ENCODE results near the gene TUBB1. TPM values are rescaled to one million over a fixed set of nuclear protein-coding genes. Genes with fewer than 3 reads are reported as not detected.

The TUBB1 gene
- total RNA-seq, 1 donor from 2014 or later: 0.27 TPM

DNA sequence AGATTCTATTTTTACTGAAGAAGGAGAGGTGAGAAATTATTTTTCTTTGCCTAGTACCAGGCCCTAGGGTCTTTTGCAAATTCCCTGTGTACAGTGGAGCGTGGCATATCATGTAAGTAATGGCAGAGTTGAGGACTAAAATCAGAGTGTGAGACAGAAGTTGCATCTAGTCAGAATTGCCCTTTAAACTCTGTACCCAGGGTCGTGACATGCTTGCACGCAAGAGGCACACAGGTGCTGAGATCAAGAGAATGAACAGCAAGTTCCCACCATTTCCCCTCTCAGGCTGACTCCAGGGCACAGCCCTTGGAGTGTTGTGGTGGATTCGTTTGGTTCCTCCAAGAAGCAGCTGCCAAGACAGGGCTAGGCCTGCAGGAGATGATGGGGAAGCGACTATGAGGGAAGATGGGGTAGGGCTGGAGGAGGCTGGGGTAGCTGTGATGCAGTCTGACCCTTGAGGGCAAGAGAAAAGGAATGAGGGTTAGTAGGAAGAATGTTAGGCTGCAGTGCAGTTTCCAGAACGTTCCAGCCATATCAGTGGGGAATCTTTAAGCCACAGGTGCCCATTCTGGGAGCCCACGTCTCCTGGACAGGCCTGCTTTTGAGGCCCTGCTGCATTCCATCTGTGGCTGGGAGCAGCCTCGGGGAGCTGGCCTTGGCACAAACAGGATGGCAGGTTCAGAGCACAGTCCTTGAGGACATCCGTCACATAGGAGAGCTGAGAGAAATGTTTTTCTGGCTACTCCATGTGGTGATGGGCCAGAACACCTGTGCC lies 31.3 kb upstream of the TUBB1 start:
- intact Hi-C loops (cut with DNase I): no loop called here
- ATAC-seq: no peak
- no peak for DNase-seq (ENCODE audit: missing footprints)

DNA sequence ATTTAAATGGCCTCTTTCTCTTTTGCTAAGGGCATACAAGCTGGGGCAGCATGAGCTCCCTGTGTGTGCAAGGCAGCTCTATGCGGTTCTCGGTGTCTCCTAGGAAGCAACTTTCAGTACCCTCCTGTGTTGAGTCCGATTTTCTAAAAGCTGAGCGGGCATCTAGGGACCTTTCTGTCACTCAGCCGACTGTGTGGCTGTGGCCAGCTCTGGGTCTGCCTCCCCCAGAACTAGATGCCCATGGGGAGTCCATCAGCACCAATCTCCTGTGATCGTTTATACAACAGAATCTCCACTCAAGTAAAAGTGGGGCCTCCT lies 30.7 kb upstream of the TUBB1 start:
- ATAC-seq: no peak
- DNase-seq (ENCODE audit: missing footprints): no peak
- intact Hi-C loops (cut with DNase I): no loop called here

DNA sequence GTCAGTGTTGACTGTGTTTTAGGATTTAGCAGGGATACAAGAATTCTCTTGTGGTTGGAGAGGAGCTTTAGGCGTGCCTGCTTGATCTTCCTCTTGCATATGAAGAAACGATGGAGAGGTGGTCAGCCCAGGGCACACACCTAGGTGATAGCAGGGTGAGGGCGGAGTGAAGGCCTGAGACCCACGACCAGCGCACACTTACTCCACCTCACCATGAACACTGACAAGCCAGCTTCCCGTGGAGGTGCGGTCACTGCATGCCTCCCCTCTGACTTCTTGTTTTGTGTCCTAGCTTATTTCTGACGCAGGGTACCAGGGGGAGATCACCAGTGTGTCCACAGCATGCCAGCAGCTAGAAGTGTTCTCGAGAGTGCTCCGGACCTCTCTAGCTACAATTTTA lies 30.0 kb upstream of the TUBB1 start:
- DNase-seq (ENCODE audit: missing footprints): no peak

DNA sequence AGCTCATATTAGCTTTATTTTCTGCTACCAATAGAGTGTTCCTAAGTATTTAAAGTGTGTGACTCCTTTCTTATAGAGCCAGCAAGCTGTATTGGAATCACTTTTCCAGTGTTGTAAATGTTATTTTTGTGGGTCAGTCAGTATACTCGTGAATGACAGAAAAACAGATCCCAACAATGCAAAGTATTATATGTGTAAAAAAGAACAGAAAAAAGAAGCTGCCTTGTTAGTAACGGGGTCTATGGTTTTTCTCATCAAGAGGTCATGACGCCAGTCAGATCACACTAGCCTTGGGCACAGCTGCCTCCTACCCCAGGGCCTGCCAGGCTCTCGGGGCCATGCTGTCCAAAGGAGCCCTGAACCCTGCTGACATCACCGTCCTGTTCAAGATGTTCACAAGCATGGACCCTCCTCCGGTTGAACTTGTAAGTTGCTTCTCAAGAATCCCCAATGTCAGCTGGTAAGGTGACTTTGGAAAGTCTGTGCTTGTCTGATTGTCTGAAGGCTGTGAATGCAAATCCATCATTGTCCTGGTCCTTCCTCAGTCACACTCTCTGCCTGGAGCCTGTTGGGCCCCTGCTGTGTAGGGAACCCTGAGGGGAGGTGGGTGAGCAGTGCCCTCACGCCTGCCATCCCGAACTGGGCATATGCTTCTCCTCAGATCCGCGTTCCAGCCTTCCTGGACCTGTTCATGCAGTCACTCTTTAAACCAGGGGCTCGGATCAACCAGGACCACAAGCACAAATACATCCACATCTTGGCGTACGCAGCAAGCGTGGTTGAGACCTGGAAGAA lies 28.4 kb upstream of the TUBB1 start:
- DNase-seq (ENCODE audit: missing footprints): no peak
- ATAC-seq: no peak
- intact Hi-C loops (cut with DNase I): no loop called here

More for the DNA sequence above, 30.0 kb upstream of the TUBB1 start:
- intact Hi-C loops (cut with DNase I): no loop called here
- ATAC-seq: no peak

DNA sequence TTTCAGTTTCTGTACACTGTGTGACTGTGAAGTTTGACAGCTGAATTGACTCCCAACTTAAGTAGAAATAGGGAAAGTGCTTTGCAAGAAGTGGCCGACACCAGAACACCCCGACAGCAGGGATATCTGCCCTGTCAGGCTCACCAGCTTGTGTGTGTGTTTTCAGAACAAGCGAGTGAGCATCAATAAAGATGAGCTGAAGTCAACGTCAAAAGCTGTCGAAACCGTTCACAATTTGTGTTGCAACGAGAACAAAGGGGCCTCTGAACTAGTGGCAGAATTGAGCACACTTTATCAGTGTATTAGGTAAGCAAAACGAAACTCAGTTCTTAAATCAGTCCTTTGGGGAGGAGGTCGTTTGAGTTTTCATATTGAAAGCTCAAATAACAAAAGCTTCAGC lies 27.5 kb upstream of the TUBB1 start:
- DNase-seq (ENCODE audit: missing footprints): no peak
- intact Hi-C loops (cut with DNase I): no loop called here
- no peak for ATAC-seq

DNA sequence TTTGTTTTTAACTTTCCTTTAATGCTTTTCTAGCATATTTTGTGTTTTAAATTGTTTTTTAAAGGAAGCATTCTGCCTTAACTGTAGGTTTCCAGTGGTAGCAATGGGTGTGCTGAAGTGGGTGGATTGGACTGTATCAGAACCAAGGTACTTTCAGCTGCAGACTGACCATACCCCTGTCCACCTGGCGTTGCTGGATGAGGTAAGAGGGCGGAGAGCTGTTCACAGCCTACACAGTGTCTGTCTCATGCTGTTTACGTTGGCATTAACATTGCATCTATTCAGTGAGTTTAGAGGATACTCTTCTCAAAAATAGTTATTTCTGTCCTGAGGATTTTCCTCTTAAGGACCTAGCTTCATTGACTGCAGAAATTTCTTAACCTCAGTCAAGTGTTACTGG lies 26.3 kb upstream of the TUBB1 start:
- intact Hi-C loops (cut with DNase I): no loop called here
- no peak for ATAC-seq
- DNase-seq (ENCODE audit: missing footprints): no peak

DNA sequence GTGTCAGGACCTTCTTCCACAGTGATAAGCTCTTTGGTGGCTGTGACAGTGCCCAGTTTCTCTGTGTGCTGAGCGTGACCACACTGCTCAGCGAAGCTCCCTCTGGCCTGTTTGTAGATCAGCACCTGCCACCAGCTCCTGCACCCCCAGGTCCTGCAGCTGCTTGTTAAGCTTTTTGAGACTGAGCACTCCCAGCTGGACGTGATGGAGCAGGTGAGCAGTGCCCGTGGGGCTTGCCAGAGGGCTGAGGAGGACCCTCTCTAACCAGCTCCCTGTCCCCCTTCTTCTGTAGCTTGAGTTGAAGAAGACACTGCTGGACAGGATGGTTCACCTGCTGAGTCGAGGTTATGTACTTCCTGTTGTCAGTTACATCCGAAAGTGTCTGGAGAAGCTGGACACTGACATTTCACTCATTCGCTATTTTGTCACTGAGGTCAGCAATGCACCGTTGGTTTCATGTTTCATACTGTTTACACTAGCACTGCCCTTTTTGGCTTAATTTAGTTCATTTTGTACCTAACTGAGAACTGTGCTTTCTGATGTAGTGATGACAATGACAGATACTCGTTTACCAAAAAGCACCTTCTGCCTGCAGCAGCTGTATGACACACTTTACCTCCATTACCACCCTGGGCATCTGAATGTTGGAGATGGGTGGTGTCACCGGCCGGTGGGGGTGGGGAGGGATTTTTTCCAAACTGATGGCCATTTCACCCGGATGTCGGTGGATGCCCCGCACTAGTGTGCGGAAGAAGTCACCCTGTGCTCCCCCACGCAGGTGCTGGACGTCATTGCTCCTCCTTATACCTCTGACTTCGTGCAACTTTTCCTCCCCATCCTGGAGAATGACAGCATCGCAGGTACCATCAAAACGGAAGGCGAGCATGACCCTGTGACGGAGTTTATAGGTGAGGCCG lies 25.6 kb upstream of the TUBB1 start:
- intact Hi-C loops (cut with DNase I): no loop called here
- ATAC-seq (no peak), DNase-seq (ENCODE audit: missing footprints) (no peak)

DNA sequence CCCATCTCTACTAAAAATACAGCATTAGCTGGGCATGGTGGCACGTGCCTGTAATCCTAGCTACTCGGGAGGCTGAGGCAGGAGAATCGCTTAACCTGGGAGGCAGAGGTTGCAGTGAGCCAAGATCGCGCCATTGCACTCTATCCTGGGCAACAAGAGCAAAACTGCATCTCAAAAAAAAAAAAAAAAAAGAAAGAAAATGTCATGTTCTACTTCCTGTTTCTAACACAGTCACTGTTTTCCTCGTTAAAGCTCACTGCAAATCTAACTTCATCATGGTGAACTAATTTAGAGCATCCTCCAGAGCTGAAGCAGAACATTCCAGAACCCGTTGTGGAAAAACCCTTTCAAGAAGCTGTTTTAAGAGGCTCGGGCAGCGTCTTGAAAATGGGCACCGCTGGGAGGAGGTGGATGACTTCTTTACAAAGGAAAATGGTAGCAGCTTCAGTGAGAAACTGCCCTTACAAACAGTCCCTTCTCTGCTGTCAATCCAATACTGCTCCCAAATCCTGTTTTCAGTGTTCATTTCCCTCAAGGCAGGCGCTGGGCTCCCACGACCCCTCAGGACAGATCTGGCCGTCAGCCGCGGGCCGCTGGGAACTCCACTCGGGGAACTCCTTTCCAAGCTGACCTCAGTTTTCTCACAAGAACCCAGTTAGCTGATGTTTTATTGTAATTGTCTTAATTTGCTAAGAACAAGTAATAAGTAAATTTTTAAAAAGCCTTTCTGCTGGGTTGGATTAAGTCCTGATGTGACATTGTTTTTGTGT lies 24.7 kb upstream of the TUBB1 start:
- DNase-seq (ENCODE audit: missing footprints) (no peak), ATAC-seq (no peak)
- intact Hi-C loops (cut with DNase I): no loop called here

DNA sequence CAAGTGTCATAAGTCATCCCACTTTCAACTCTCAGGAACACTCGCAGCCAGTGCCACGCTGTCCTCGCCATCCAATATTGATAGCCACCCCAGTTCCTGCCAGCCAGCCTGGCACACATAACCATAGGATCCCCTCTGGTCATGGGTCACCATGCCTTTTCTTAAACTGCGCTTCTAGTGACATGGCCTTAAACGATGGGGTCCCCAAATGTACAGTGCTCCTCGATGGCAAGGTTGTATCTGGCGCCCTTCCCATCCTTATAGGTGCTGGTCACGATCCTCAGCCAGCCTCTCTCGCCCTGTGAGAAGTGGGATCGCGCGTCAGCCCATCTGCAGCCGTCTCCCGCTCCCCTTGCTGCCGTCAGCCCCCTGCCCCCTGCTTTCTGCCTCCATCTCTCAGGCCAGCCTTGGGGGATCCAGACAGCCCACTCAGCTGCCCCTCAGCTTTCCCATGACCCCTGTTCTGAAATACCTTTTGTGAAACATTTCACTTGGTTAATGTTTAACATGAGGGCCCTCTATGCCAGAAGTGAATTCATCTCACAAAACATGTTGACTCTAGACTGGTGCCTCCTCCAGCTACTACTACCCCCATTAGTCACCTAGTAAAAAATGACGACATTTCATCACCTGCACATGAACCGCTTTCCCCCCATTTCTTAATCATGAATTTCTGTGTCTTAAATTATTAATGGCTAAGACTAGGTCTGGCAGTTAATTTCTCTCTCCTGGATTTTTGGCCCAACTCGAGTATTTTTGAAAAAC lies 23.6 kb upstream of the TUBB1 start:
- ATAC-seq: no peak
- intact Hi-C loops (cut with DNase I): no loop called here
- no peak for DNase-seq (ENCODE audit: missing footprints)

DNA sequence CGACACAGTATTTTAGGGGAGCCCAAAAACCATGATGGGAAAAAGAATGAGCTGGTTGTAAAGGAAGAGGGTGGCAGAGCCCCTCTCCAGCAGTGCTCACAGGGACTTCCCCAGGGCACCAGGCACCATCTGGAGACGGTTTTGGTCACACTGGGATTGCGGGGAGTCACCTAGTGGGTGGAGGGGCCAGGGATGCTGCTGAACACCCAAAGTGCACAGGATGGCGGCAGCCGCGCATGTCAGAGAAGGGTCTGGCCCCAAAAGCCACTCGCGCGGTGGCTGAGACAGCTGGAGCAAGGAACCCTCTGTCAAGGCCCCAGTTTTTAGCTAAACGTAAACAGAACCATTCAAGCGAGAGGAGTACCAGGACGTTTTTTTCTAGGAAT lies 23.0 kb upstream of the TUBB1 start:
- ATAC-seq (no peak), DNase-seq (ENCODE audit: missing footprints) (no peak)
- intact Hi-C loops (cut with DNase I): no loop called here

DNA sequence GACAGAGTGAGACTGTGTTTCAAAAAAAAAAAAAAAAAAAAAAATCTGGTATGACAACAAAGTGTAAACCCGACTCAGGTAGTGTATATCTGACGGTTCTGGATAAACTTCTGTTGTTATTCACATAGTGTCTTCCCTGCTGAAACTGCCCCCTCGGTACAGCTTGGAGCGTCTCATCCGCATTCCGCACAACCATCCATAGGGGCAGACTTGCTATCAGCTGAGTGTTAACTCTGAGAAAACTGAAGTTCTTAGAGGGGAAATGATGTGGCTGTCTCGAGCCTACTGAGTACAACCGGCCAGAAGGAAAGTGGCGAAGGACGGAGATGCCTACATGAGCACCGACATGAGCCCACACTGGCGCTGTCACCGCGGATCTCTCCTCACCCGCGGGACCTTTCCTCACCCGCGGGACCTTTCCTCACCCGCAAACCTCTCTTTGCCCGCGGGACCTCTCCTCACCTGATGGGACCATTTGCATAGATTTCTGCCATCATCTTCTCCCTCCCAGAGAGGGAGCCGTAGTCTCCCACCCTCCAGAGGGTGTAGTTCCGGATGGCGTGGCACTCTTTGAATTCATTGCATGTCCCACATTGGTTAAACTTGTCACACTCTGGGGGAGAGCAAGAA lies 22.0 kb upstream of the TUBB1 start:
- DNase-seq (ENCODE audit: missing footprints) (no peak), ATAC-seq (no peak)
- intact Hi-C loops (cut with DNase I): no loop called here

DNA sequence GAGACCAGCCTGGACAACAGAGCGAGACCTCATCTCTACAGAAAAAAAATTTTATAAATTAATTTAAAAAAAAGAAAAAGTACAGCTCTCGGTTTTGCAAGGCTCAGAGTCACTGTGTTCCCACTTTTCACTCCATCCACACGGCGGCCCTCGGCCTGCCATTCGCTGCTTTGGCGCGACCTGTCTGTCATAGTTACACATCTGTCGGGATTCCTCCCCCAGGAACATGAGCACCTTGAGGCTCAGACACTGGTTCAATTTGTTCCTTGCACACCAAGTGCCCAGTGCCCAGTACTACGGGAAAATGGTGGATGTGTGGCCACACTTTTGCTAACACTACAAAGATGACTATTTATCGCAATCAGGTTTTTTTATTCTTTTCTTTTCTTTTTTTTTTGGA lies 20.6 kb upstream of the TUBB1 start:
- DNase-seq (ENCODE audit: missing footprints): no peak
- intact Hi-C loops (cut with DNase I): no loop called here

DNA sequence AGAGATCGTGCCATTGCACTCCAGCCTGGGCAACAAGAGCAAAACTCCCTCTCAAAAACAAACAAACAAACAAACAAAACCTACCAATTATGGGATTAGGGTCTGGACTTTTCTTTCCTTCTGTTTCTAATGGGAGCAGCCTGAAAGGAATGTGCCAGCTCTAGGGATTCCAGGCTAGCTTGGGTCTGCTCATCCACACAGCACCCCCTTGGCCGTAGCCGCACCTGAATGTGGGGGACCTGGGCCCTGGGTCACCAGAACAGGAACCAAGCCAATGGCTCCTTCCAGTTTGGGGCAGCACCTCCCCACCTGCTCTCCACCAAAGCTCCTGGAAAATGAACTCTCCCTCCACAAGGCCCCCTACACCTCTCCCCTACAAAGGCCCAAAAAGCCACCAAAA lies 18.9 kb upstream of the TUBB1 start:
- DNase-seq (ENCODE audit: missing footprints) (no peak), ATAC-seq (no peak)
- intact Hi-C loops (cut with DNase I): no loop called here

More for the DNA sequence above, 20.6 kb upstream of the TUBB1 start:
- ATAC-seq: no peak

DNA sequence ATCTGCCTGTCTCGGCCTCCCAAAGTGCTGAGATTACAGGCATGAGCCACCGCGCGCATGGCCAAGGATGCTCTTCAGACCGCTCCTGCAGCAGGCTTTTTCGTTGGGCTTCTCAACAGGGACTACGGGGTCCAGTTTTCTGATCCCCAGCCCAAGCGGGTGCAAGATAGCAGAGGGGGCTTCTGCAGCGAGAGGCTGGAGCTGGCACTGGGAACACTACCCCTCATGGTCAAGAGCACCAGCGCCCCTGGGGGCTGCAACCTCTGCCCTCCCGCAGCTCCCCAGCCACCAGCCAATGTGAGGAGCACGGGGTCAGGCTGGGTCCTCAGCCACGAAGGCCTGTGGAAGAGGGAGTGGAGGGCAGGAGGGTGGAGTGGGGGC lies 18.2 kb upstream of the TUBB1 start:
- DNase-seq (ENCODE audit: missing footprints): no peak

DNA sequence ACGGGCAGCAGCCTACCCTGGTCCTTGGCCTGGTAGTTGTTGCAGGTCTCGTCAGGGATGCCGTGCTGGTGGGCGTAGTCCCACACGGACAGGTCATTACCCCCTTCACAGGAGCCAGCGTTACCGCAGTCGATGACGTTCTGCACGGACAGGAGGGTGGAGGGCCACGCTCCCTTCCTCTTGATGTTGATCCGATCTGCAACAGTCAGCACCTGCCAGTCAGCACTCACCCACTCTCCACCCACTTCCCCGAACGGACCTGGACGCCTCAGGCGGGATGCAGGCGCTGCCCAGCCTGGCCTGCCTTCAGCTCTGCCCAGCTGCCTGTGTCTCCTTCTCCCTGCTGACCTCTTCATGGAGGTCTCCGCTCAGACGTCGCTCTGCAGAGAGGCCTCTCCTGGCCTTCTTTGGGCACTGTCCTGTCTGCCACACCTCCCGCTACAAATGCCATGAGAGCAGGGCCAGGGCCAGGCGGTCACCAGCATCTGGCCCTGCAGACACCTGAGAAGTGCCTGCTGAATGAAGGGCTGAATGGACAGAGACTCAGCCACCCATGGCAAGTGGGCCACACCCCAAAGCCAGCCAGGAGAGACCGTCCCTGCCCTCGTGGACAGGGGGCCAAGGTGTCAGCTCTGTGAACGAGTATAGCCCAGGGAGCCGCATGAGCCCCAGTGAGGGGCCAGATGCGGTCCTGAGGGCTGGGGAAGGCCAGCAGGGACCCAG lies 17.6 kb upstream of the TUBB1 start:
- ATAC-seq (no peak), DNase-seq (ENCODE audit: missing footprints) (no peak)
- intact Hi-C loops (cut with DNase I): no loop called here

More for the DNA sequence above, 18.2 kb upstream of the TUBB1 start:
- no peak for ATAC-seq
- intact Hi-C loops (cut with DNase I): no loop called here

DNA sequence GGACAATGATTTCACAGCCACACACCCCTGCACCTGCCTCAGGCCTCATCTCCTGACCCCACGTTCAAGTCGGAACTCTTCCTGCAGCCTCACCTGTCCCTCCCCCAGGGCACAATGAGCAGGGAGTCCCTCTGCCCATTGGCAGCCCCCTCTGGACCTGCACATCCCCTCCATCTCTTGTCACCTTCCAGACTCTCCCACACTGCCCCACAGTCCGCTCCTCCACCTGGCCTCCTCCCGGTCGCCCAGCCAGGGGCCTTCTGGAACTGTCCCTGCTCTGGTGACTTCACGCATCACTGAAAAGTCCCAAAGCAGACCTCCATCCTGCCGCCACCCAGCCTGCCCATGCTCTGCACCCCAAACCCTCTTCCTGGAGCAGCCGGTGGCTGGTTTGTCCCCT lies 16.8 kb upstream of the TUBB1 start:
- no peak for ATAC-seq
- no peak for DNase-seq (ENCODE audit: missing footprints)
- intact Hi-C loops (cut with DNase I): no loop called here

DNA sequence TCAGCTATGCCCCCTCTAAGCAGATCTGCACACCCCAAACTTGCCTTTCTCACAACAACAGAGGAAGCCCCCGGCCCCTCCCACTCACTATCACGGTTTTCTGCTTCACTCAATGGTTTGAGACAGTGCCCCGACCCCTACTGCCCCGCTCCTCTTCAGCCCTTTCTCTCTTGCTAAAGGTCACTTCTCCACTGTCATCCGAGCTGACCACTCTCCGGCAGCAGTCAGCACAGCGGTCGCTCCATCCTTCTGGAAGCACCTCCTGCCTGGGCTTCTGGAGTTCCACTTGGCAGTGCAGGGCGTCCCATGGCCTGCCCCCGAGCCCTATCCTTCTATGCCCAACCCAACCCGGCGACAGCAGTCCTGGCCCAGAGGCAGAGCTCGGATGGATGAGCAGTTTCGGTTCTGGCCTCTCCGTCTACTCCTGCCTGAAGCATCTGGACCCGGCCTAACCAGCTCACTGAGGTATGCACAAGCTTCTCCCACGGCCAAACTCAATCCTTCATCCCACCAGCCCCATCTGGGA lies 16.3 kb upstream of the TUBB1 start:
- no peak for DNase-seq (ENCODE audit: missing footprints)
- ATAC-seq: no peak
- intact Hi-C loops (cut with DNase I): no loop called here
